ENCODE results near the gene GSG1L. TPM values are rescaled to one million over a fixed set of nuclear protein-coding genes. Genes with fewer than 3 reads are reported as not detected.

Gene GSG1L
- total RNA-seq, 1 donor from 2014 or later = not detected

GRCh38 chr16:27740496-27741201 lies 322.9 kb downstream of the GSG1L start:
- no peak for DNase-seq (ENCODE audit: low read depth)
- H3K4me3 ChIP-seq (ENCODE audit: low read depth, low read length) = no peak overlapping the region
- TF ChIP-seq CTCF (conservative IDR thresholded peaks at IDR 0.05; ENCODE audit: low read depth, low read length) = no peak

GRCh38 chr16:27739606-27740357 lies 323.7 kb downstream of the GSG1L start:
- no peak for TF ChIP-seq CTCF (conservative IDR thresholded peaks at IDR 0.05; ENCODE audit: low read depth, low read length)
- no peak for DNase-seq (ENCODE audit: low read depth)
- H3K4me3 ChIP-seq (ENCODE audit: low read depth, low read length) = no peak overlapping the region

GRCh38 chr16:27738596-27738995 lies 324.9 kb downstream of the GSG1L start:
- DNase-seq (ENCODE audit: low read depth) = no peak
- H3K4me3 ChIP-seq (ENCODE audit: low read depth, low read length) = no peak overlapping the region
- TF ChIP-seq CTCF (conservative IDR thresholded peaks at IDR 0.05; ENCODE audit: low read depth, low read length) = no peak

Other genes with a start within 250 kb of the GSG1L start
- gene XPO6, start 148.3 kb upstream of the GSG1L start, total RNA-seq = 132 and 168 TPM in 2 replicates
- 1.4 and 4.8 TPM in 2 replicates for gene SBK1, start 228.8 kb upstream of the GSG1L start, total RNA-seq

All from epithelial cell of proximal tubule (primary cell).